ENCODE data around the gene JMJD8. TPM values are rescaled to one million over a fixed set of nuclear protein-coding genes. Genes with fewer than 3 reads are reported as not detected.

Gene JMJD8
- total RNA-seq, 2 experiments from 2014 or later = 48.7 to 82.3 TPM

DNA sequence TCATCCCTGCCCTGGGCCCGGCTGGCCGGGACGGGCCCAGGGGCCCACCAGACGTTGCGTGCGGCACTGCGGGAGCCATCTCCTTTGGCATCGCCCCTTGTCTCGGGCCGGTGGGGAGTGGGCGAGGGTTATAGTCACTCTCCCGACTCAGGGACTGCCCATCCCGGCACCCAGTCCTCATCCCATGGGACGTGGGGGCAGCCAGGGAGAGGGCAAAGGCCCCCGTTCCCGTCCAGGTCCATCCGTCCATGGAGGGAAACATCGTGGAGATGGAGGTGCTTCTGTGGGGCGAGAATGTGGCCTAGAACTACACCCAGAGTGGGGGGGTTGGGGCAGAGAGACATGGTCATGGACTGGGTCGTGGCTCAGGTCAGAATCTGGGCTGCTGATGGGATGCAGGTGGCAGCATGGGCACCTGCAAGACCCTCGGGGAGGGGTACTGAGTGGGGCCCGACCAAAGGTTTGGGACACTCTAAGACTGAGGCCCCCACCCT lies 37.4 kb downstream of the JMJD8 start:
- Histone ChIP-seq H3K4me2 (ENCODE audit: low read length) (no peak overlapping the region), H3K9me3 (ENCODE audit: low read length) (no peaks in the 10 kb centered on the region), H3K79me2 (ENCODE audit: insufficient read depth, low read depth, low read length) (peaks cover 4% of the 10 kb centered on the region; the same call in 1 of the 2 replicates), H3K4me1 (ENCODE audit: insufficient read depth, low read length, poor library complexity, severe bottlenecking) (peaks cover 32% of the 10 kb centered on the region), H3K4me3 (ENCODE audit: low read depth, low read length, poor library complexity, severe bottlenecking) (no peak overlapping the region), H2AFZ (ENCODE audit: low read length) (no peak overlapping the region), H3K27ac (ENCODE audit: low read depth, low read length, poor library complexity, severe bottlenecking) (no peak overlapping the region), H3K36me3 (ENCODE audit: insufficient read depth, low read length) (no peaks in the 10 kb centered on the region; the same call in 1 of the 2 replicates), H4K20me1 (ENCODE audit: insufficient read depth, low read length) (no peaks in the 10 kb centered on the region), H3K9me2 (ENCODE audit: insufficient read depth, low read length) (no peaks in the 10 kb centered on the region)
- no peak for DNase-seq (ENCODE audit: low spot score)
- no TSS peak for BruUV-seq (replicated peaks)
- POLR2A ChIA-PET = no interaction called here
- intact Hi-C loops (cut with micrococcal nuclease; ENCODE audit: unreplicated experiment) = no loop called here
- TF ChIP-seq EZH2phosphoT487 (IDR thresholded peaks at IDR 0.05; ENCODE audit: borderline replicate concordance, low read depth, low read length) = no peak
- no peak for TF ChIP-seq CTCF (conservative IDR thresholded peaks at IDR 0.05; ENCODE audit: low read length)
- CTCF ChIA-PET (ENCODE audit: unreplicated experiment) = no interaction called here

DNA sequence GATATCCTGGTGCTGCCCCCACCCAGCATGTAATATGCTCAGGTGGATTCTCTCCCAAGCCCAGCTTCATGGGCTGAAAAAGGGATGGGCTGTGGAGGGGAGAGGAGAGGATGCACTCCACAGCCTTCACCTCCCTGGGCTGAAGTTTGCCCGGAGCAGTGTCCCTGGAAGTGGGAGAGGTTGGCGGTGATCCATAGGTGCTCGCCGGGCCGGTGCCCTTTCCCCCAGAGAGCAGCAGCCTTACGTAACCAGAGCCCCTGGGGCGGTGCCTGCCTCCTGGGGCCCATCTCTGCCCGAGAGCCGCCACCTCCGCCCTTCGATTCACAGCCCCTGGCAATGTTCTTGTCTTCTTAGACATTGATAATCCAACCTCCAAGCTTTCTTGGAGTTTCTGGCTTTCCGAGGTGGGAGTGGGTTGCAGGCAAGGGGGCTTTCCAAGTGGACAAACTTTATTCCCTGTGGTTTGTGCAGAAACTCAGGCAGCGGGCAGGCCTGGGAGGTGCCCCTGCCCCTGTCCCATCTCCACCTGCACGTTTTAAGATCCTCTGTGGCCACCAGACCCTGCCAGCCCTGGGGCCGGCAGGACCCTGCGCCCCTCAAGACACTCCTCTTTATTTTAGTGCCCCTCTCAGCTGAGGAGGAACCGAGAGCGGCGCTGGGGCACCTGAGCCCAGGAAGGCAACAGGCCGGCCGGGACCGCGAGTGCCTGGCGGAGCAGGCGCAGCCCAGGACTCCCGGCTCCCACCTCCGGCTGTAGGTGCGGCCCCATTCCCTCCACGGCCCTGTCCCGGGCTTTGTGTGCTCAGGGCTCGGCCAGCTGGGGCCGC lies 38.1 kb downstream of the JMJD8 start:
- DNase-seq (ENCODE audit: low spot score) = no peak
- Histone ChIP-seq H3K4me1 (ENCODE audit: insufficient read depth, low read length, poor library complexity, severe bottlenecking) (peaks cover 37% of the 10 kb centered on the region), H4K20me1 (ENCODE audit: insufficient read depth, low read length) (no peaks in the 10 kb centered on the region), H2AFZ (ENCODE audit: low read length) (no peak overlapping the region), H3K4me2 (ENCODE audit: low read length) (no peak overlapping the region), H3K4me3 (ENCODE audit: low read depth, low read length, poor library complexity, severe bottlenecking) (no peak overlapping the region), H3K9me2 (ENCODE audit: insufficient read depth, low read length) (no peaks in the 10 kb centered on the region), H3K79me2 (ENCODE audit: insufficient read depth, low read depth, low read length) (peaks cover 4% of the 10 kb centered on the region; the same call in 1 of the 2 replicates), H3K9me3 (ENCODE audit: low read length) (no peaks in the 10 kb centered on the region), H3K27ac (ENCODE audit: low read depth, low read length, poor library complexity, severe bottlenecking) (no peak overlapping the region), H3K36me3 (ENCODE audit: insufficient read depth, low read length) (no peaks in the 10 kb centered on the region; the same call in 1 of the 2 replicates)
- intact Hi-C loops (cut with micrococcal nuclease; ENCODE audit: unreplicated experiment) = no loop called here
- no peak for TF ChIP-seq EZH2phosphoT487 (IDR thresholded peaks at IDR 0.05; ENCODE audit: borderline replicate concordance, low read depth, low read length)
- TF ChIP-seq CTCF (conservative IDR thresholded peaks at IDR 0.05; ENCODE audit: low read length) = no peak
- ChIA-PET POLR2A (no interaction called here), CTCF (ENCODE audit: unreplicated experiment) (no interaction called here)
- BruUV-seq (replicated peaks) = no TSS peak

DNA sequence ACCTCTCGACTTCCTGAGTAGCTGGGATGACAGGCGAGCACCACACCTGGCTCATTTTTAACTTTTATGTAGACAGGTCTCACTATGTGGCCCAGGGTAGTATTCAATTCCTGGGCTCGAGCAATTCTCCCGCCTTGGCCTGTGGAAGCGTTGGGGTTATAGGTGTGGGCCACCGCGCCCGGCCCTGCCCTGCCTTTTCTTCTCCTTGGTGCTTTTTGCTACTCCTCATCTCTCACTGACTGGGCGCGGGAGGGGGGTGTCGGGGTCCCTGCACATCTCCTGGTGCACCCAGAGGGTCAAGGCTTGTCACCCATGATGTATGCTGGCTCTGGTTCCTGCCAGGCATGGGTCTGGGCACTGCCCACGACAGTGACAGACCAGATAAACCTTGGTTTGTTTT lies 39.6 kb downstream of the JMJD8 start:
- Histone ChIP-seq H3K4me2 (ENCODE audit: low read length) (no peak overlapping the region), H3K9me3 (ENCODE audit: low read length) (no peaks in the 10 kb centered on the region), H3K4me1 (ENCODE audit: insufficient read depth, low read length, poor library complexity, severe bottlenecking) (peaks cover 35% of the 10 kb centered on the region), H3K9me2 (ENCODE audit: insufficient read depth, low read length) (no peaks in the 10 kb centered on the region), H2AFZ (ENCODE audit: low read length) (no peak overlapping the region), H3K27ac (ENCODE audit: low read depth, low read length, poor library complexity, severe bottlenecking) (no peak overlapping the region), H3K36me3 (ENCODE audit: insufficient read depth, low read length) (no peaks in the 10 kb centered on the region; the same call in 1 of the 2 replicates), H3K4me3 (ENCODE audit: low read depth, low read length, poor library complexity, severe bottlenecking) (no peak overlapping the region), H3K79me2 (ENCODE audit: insufficient read depth, low read depth, low read length) (no peaks in the 10 kb centered on the region; the same call in 1 of the 2 replicates), H4K20me1 (ENCODE audit: insufficient read depth, low read length) (no peaks in the 10 kb centered on the region)
- ChIA-PET CTCF (ENCODE audit: unreplicated experiment) (no interaction called here), POLR2A (no interaction called here)
- no peak for TF ChIP-seq CTCF (conservative IDR thresholded peaks at IDR 0.05; ENCODE audit: low read length)
- TF ChIP-seq EZH2phosphoT487 (IDR thresholded peaks at IDR 0.05; ENCODE audit: borderline replicate concordance, low read depth, low read length) = no peak
- no TSS peak for BruUV-seq (replicated peaks)
- intact Hi-C loops (cut with micrococcal nuclease; ENCODE audit: unreplicated experiment) = no loop called here
- no peak for DNase-seq (ENCODE audit: low spot score)
